Medulla oblongata (tissue), 1 donor: ENCODE data around the gene ZNF407.

Source experiments
- DNase-seq: peaks from one replicate; pipeline ENCODE4 v3.0.0-alpha.2; 2015; ENCODE audit errors: extremely low spot score

The ZNF407 gene

DNA sequence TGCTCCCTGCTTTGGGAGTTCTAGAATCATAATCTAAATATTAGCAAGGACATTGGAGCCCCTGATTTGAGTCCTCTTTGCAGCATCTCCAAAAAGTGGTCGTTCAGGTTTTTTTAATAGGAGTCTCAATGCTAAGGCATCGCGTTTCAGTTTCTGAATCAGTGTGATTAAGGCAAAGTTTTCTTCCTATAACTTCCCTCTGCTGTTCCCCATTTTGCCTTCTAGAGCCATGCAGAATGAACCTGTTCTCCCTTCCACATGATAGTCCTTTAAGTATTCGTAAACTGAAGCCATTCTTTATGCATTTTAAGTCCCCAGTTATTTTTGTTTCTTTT lies 451.8 kb downstream of the ZNF407 start:
- DNase-seq, result no peak

DNA sequence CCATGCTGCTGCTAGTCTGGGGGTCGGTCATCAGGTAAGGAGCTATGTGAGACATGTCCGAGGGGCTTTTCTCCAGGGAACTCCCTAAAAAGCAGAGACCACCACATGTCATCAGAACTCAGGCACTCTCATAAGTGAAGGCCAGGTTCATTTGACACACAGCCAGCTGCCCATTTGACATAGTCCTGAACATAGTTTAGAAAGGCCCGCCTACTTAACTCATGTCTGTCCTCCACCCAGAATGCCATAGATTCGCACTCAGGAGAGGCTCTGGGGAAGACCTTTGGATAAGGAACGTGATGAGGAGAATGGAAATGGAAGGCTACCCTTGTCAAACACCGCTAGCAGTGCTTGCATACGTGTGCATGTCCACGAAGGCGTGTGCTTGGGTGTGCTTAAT lies 454.1 kb downstream of the ZNF407 start:
- no peak for DNase-seq

DNA sequence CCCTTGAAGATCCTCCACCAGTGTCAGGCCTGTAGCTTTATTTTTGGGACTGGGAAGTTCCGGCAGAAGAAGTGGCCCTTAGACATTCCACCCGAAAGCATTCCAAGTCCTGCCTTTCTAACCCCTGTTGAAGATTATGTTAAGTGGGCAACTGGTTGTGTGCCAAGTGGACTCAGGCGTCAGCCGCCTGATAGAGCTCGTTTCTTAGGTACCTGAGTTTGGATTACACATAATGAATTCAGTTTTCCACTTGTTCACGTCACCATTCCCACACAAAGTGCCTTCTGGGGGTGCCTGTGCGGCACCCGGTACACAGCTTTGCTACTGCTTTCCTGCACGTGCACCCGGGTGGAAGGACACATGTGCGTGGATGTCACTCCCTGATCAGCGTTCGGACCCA lies 454.8 kb downstream of the ZNF407 start:
- DNase-seq, result no peak

DNA sequence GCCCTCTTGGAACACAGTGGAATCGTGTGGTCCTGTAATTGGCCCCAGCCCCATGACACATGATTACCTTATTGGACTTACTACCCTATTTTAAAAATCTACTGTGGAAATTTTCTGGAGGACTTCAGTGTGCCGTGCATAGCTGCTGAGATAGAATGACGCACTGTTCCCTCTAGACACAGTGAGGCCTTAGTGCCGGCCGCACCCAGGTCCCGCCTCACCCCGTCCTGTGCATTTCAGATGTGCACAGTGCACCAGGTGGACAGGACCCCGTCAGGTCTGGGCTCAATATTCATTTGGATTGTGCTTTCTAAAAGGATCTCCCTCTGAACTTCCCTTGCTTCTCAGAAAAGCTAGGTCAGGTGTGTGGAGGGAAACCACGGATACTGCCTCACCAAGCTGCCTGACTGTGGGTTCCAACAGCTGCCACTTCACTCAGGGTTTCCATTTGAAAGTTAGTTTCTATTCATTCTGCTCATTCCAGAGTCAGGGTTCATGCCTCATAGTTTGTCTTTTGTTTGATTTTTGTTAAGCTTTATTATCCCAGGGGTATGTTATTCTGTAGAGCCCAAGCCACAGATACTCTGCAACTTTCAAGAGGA lies 455.5 kb downstream of the ZNF407 start:
- no peak for DNase-seq

DNA sequence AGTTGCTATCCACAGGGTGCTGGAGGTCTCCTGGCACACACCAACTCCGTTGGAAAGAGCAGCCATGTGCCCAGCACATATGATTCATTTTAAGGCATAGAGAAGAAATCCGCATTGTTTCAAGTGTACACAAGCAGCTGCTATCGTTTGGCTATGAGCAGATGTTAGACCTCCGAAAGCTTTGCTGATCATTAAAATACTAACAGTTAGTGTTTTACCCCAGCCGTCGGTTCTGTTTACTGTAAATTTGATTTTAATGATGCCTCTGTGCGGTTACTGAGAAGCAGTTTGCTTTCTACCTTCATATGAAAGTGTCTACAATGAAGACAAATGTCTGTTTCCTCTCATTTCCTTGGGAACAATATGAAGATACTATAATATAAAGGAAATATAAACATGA lies 456.4 kb downstream of the ZNF407 start:
- DNase-seq, result no peak

DNA sequence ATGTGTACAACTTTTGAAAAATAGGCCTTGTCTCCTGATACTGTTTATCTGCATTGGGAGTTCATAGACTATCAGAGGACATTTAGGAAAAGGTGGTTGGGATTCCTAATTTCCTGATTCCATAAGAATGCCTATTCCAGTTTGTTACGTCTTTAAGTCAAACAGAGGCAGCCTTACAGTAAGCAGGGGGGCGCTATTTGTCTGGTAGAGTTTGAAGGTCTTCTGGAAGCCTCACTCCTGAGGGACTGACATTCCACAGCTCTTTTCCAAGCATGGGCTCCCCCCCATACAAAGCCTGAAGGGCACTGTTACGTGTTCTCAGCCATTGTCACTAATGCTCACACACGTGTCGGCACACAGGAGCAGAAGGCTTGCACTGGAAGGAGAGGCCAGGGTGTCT lies 456.9 kb downstream of the ZNF407 start:
- no peak for DNase-seq

DNA sequence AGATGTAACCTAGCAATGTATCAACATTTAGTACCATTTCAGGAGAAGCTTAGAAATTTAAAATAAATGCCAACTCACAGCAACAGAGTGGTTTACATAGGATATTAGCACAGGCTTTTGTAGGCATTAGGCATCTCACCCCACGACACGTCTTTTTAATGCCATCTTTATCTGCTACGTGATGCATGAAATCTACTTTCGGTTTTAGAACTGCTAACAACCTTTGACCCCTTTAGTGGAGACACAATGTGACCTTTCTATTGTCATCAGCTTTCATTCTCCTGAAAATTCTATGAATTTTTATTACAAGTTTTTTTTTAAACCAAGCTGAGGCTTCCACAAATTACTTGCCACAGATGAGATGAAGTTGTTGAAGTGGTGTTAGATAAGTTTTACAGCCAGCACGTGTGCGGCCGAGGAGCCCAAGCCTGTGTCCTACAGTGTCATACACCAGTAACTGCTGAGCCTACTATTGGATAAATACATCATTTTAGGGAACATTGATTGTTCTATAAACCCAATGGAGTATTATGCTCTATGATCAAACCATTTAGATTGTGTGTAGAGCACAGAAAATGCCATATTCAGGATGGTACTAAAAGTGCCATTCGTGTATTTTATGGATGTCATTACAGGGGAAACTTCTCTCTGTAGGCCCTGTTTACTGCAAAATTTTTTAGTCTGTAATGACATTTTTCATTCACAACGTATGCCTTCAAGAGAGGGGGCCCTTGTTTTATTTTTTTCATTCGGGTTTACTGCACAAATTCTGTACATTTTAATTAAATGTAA lies 459.7 kb downstream of the ZNF407 start:
- DNase-seq, result no peak

DNA sequence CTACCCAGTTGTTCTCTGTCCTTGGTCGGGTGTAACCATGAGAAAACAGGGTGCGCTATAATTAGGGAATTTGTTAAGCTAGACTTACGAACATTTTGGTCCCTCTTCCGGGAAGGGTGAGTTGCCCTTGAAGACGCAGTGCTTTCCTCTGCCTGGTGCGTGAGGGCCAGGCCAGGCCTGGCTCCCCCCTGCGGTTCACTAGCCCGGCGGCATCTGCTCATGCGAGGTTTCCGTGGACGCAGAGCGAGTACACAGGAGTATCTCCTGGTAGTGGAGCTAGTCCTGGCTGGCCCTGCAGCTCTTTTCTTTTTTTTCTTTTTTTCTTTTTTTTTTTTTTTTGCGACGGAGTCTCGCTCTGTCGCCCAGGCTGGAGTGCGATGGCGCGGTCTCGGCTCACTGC lies 462.5 kb downstream of the ZNF407 start:
- DNase-seq, result no peak

DNA sequence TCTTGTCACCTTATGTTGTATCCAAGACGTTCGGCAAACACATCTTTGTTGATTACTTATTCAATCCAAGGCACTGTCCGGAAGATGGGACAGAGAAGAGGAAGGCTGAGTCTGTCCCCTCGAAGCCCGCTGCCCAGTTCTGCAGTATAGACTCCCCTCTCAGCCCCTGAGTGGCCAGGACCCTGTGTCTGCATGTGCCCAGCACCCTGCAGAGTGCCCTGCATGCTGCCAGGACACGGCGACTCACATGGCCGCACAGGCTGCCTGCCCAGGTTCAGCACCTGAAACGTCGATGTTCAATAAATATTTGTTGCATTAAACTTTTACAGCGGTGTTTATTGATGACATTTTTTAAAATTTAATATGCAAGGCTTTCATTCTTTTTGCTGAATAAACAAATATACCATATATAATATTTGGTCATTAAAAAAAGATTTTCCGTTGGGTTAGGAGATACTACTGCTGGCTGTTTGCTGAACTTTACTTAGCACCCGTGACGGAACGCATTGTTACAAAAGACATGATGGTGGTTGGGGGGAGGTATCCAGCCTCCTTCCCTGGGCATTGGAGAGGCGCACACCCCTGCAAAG lies 464.7 kb downstream of the ZNF407 start:
- no peak for DNase-seq

DNA sequence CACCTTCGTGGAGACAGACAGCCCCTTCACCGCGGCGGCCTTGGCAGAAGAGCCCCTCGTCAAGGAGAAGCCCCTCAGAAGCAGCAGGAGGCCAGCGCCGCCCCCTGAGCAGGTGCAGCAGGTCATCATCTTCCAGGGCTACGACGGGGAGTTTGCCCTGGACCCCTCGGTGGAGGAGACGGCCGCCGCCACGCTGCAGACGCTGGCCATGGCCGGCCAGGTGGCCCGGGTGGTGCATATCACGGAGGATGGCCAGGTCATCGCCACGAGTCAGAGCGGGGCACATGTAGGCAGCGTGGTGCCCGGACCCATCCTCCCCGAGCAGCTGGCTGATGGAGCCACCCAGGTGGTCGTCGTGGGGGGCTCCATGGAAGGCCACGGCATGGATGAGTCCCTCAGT lies 465.5 kb downstream of the ZNF407 start:
- no peak for DNase-seq

DNA sequence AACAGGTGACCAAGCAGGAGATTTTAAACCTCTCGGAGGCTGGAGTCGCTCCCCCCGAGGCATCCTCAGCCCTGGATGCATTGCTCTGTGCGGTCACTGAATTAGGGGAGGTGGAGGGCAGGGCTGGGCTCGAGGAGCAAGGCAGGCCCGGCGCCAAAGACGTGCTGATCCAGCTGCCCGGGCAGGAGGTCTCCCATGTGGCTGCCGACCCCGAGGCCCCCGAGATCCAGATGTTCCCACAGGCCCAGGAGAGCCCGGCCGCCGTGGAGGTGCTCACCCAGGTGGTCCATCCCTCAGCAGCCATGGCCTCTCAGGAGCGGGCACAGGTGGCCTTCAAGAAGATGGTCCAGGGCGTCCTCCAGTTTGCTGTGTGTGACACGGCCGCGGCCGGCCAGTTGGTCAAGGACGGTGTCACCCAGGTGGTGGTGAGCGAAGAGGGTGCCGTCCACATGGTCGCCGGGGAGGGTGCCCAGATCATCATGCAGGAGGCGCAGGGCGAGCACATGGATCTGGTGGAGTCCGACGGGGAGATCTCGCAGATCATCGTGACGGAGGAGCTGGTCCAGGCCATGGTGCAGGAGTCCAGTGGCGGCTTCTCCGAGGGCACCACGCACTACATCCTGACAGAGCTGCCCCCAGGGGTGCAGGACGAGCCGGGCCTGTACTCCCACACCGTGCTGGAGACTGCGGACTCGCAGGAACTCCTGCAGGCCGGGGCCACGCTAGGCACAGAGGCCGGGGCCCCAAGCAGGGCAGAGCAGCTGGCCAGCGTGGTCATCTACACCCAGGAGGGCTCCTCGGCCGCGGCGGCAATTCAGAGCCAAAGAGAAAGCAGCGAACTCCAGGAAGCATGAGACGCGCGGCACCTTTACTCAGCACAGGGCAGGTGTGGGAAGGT lies 466.2 kb downstream of the ZNF407 start:
- DNase-seq, result no peak

DNA sequence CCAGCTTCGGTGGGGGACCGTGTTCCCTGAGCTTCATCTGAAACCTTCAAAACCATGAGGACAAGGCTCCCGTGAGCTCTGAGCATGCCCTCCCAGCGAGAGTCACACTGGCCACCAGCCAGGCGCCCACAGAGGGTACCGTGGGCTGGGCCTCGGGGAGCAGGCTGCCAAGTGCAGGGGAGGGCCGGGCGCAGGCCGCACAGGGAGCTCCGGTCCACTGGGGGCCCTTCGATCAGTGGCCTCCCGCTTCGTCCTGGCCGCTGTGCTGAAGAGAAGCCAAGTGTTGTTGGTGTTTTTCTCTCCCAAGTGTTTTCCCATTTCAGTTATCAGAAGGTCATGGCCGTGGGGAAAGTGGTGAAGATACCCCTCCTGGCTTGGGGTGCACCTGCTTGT lies 466.8 kb downstream of the ZNF407 start:
- DNase-seq, result no peak

DNA sequence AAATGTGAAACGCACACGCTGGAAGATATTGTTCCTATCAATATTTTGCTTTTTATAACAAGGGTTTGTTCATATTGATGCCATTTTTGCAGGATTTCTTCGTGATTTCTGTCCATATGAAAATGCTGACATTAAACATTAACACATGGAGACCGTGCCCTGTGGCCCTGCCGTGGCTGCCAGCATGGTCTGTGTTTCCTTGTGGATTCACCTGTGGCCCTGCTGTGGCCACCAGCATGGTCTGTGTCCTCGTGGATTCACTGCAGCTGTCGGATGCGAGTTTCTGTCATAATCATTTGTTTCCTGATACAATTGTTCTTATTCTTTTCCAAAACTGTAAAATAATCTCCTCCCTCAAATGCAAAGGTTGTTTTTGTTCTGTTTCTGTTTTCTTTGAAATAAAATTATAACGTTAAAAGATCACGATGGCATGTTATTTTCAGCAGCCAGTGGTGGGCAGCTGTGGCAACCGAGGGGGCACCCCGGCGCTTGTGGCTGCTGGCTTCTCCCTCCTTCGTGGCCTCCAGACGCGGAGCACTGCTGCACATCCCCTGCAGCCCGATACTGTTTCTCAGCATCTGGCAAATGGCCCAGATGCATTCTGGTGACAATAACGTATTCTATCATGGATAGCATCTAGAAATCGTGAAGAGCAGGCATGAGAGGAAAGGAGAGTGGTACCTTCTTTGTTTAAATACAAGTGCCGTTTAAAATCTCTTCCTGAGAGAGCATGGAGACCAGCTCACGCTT lies 467.8 kb downstream of the ZNF407 start:
- DNase-seq, result no peak

DNA sequence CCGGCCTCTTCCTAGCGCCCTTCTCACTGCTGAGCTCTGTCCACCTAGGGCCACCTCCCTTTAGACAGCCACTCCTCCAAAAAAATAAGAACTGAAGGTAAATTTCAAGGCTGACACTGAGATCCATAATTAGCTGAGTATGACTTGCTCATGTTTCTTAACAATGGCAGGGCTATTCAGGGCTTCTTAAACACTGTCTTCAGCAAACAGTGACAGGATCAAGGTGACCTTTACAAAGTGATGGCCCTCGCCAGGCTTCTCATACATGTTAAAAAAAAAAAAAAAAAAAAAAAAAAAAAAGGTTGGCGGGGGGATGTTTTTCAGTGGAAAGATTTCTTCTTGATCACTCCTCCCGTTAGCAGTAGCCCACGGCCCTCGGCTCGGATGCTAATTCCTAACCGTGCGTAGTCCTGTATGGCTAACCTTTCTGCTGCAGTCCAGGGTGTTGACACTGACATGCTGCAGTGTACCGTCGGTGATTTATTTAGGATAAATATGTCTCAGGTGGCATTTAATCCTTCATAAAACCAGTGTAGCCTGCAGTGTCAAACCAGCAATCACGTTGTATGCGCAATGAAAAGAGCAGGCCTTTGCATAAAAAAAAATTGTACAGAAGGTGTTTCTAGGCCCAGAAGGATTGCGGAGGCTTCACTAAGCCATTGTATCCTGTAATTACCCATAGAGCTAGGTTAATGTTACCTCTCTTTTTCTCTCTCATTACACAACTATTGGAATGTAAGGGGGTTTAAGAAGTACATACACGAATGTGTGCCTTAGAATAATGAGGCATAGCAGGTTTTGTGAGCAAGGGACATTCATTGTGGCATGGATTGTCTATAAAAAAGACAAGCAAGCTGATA lies 468.6 kb downstream of the ZNF407 start:
- no peak for DNase-seq

DNA sequence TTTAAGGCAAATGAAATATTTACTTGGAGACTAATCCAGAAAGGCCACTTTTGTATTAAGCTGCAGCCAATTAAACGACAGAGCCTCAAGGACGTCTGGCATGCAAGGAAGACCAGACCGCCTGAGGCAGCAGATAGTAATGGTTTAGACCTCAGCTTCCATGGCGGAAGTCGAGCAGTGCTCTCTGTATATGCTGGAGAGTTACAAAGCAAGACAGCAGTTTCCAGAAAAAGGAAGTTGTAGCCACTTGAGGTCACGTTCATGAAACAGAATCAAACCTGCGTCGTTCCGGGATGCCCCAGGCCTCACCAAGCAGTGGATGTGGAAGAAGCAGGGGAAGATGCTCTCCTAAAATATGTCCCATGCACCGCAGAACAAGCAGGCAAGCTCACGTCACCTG lies 469.3 kb downstream of the ZNF407 start:
- no peak for DNase-seq

DNA sequence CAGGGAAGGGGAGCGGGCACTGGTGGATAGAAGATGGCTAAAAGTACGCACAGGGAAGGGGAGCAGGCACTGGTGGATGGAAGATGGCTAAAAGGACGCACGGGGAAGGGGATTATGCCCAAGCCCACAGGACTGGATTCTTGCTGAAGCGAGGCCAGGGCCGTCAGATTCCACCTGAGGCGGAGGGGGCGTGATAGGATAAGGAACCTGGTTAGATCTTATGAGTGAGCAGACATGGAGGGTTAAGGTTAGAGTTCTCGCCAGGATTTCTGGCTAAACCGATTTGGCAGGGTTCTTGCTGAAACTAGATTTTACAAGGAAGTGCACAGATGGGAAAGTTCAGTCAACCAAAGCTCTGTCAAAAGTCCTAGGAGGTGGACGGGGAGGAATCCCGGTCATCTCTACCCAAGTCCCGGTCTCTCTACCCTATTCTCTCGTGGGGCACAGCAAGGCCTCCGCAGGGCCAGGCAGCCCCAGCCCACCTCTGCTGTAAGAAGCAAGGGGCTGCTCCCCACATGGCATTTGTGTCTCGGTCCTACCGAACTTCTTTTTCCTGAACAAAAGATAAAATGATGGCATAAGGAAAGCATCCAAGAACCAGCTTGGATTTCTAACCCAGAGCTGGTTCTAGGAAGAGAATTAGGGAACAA lies 470.5 kb downstream of the ZNF407 start:
- DNase-seq, result no peak

DNA sequence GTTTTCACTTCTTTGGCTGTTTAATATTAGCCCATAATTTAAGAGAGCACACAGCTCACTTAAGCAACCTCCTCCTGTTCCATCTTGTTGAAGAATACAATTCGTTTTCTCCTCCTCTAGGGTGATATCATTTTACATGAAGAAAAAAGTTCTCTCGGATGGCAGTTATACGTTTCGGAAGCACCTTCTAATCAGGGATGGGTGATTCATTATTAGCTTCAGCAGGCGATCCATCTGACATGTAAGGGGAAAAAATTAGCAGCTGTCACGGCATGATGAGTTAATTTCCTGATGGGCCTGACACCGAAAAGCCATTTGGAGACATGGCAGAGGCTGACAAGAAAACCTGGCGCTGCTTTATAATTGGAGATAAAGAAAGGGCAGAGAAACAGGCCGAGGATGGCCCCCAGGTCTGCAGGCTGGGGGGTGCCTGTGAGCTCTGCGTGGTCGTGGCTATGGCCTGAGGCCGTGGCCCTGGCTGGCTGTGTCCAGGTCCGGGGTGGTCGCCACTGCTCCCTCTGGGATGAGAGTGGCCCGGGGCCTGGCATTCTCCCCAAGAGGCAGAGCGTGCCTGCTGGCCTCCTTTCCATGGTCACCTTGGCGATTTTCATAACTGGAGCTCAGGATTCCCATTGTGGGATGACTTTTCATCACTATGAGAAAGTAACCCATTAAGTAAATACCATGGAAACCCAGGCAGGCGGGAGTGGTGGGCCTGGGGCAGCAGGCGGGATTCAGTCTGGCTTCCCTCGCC lies 471.2 kb downstream of the ZNF407 start:
- DNase-seq, result no peak

DNA sequence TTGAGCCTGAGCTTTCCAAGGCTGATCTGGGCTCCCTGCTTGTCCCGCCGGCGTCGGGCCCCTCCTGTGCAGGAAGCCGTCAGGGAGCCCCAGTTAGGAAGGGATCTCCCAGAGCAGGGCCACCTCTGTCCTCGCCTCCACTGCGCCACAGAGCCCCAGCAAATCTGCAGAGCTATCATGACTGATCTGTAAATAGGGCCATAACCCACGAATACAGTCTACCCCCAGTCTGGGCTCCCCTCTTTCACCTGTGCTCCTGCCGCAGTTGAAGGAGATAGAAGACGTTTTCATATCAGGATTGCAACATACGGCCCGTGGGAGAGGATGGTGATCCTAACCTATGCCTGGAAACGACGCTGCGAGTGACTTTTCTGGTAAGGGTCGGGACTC lies 472.6 kb downstream of the ZNF407 start:
- DNase-seq, result no peak
